Motor neuron (in vitro differentiated cells): Measurements from ENCODE around the gene OARD1. TPM values are rescaled to one million over a fixed set of nuclear protein-coding genes. Genes with fewer than 3 reads are reported as not detected.

Source experiments
- ATAC-seq, 8 experiments: fragments of 200-7000 bp; cut with Tn5 transposase; replicated peaks in 6 of 8; 2 replicates each; pipeline ENCODE4 v1.8.0; 2021; ENCODE audit warnings: mild to moderate bottlenecking in 8 of 8, moderate library complexity in 8 of 8
- H3K27ac ChIP-seq, 2 donors: fragments of 250-450 bp; sonication (Bioruptor Pico); 2 replicates each; pipeline ENCODE4 v1.9.0; 2021; ENCODE audit warnings: antibody characterized with exemption in 2 of 2, mild to moderate bottlenecking in 2 of 2, moderate library complexity in 1 of 2
- H3K4me1 ChIP-seq, 2 donors: fragments of 250-450 bp; sonication (Bioruptor Pico); replicated peaks in 1 of 2; 2 replicates each; pipeline ENCODE4 v1.6.1; 2021; ENCODE audit warnings: antibody characterized with exemption in 2 of 2, mild to moderate bottlenecking in 2 of 2, moderate library complexity in 1 of 2
- H3K4me3 ChIP-seq, 5 donors: fragments of 250-450 bp; sonication (Bioruptor Pico); 2 replicates each; pipeline ENCODE4 v1.9.0; 2021; ENCODE audit warnings: antibody characterized with exemption in 5 of 5, mild to moderate bottlenecking in 5 of 5, moderate library complexity in 4 of 5
- WGBS, 10 experiments: fragments of 450-650 bp; shearing (Covaris generic); methylation state at CpG; one replicate each; pipeline ENCODE4 v1.0.0; 2022; 5-methylcytosine and 5-hydroxymethylcytosine counted together
- in situ Hi-C, 9 experiments: fragments of 400-800 bp; cut with MboI; loops; one replicate each; pipeline ENCODE4 v1.15.0; 2021; ENCODE audit warnings: low sequenced_read_pairs in 9 of 9, low pct_unique_long_range_greater_than_20kb in 2 of 9; ENCODE audit not compliant: unreplicated experiment in 9 of 9
- total RNA-seq, 8 experiments: library from RNA; unstranded; fragments of 300-600 nt; gene quantifications; 2 replicates each; pipeline versions ENCODE4 v1.2.3 to v1.2.4, GENCODE V29; 2022

The OARD1 gene
- total RNA-seq, 8 experiments from 2014 or later: 23.7 to 41.2 (median 33.8) TPM

DNA sequence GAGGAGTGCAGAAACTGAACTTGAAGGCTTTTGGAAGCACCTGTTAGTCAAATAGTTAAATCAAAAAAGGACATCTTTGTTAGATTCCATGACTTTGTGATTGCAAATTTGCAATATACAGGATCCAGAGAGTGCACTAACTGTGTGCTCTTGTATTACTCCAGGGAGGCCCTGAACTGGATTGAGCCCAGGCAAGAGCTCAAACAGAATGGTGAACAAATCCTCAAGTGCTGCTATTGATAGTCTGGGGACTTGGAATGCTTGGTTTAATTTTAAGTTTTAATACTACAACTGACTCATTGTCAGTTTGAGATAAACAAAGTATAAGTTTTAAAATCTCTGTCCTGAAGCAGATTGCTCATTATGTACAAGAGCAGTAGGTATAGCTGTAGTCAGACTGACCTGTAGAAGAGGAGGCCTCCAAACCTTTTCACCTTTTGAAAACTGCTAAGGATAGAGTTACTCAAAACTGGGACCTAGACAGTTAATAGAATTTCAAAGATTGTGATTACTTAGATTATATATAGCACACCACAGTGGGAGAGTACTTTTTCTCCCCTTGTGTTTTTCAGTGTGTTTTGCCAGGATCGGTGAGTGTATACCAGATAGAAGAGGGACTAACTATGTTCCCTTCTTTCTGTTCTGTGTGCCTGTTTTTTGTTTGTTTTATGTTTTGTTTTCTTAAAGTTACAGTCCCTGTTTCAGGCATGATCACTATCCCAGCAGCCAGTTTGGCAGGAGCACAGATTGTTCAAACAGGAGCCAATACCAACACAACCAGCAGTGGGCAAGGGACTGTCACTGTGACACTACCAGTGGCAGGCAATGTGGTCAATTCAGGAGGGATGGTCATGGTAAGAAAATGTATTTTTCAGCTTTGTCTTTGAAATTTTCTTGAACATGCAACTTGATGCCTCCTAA lies 18.9 kb upstream of the OARD1 start:
- WGBS, 10 experiments: 17 to 100% (median 53%) methylated on average over 1 of the region's 1 CpG; no CpG with 5 or more reads in 2 of the 10 experiments
- in situ Hi-C loops: loop anchor here in 1 of 9 experiments (25.0 kb wide), 1 partner anchor 221 kb away; no protein-coding TSS in a partner anchor
- no peak for ATAC-seq
- H3K4me1 ChIP-seq: no peaks in the 10 kb centered on the region
- no peak overlapping the region for H3K4me3 ChIP-seq
- H3K27ac ChIP-seq: no peak overlapping the region

DNA sequence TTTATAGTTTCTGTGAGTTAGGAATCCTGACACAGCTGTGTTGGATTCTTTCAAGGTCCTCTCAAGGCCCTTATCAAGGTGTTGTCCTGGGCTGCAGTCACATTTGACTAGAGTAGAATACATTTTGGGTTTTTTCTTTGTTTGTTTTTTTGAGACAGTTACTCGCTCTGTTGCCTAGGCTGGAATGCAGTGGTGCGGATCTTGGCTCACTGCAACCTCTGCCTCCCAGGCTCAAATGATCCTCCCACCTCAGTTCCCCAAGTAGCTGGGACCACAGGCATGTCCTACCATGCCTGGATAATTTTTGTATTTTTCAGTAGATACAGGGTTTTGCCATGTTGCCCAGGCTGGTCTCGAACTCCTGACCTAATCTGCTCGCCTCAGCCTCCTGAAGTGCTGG lies 16.3 kb upstream of the OARD1 start:
- WGBS, 10 experiments: 80 to 100% (median 94%) methylated on average over 1 to 4 of the region's 4 CpGs; no CpG with 5 or more reads in 3 of the 10 experiments
- H3K4me1 ChIP-seq: no peaks in the 10 kb centered on the region
- in situ Hi-C loops: loop anchor here in 2 of 9 experiments (10.0 to 25.0 kb wide), 2 partner anchors 224 to 226 kb away; no protein-coding TSS in a partner anchor
- ATAC-seq: no peak
- H3K27ac ChIP-seq: no peak overlapping the region
- no peak overlapping the region for H3K4me3 ChIP-seq

DNA sequence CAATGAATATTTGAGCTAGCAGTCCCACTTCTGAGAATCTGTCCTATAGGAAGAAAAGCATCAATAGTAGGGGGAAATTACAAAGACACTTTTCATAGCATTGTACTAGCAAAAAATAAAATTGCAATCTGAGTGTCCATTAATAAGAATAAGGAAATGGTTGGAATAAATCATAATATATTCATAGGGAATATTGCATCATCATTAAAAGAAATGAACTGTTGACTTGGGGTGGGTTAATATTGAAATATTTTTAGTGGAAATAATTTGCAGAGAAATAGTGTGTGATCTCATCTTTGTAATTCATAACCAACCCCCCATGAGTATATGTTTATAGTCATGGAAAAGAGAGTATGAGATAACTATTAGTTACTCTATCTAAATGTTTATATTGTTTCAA lies 13.0 kb upstream of the OARD1 start:
- H3K4me3 ChIP-seq: no peak overlapping the region
- no peak for ATAC-seq
- H3K27ac ChIP-seq: no peak overlapping the region
- in situ Hi-C loops: loop anchor here in 2 of 9 experiments (10.0 to 25.0 kb wide), 2 partner anchors 227 to 230 kb away; no protein-coding TSS in a partner anchor
- no peaks in the 10 kb centered on the region for H3K4me1 ChIP-seq

DNA sequence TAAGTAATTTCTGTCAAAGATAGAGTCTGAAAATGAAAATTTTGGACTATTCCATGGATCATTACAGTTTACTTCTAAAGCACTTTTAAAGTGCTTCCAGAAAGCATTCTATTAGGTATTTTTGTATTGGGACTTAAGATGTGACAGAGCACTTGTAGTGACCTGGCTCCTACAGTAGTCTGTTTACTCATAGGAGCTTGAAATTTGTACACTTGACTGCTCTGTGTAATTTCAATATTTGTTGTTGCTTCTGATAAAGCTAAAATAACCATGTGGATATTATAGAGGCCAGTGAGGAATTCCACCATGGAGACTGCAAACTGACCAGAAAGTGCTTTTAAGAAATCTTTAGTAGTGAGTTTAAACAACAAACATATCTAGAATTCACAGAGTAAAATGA lies 10.9 kb upstream of the OARD1 start:
- ATAC-seq: no peak
- in situ Hi-C loops: loop anchor here in 2 of 9 experiments (10.0 to 25.0 kb wide), 2 partner anchors 229 to 232 kb away; no protein-coding TSS in a partner anchor
- Histone ChIP-seq H3K27ac (no peak overlapping the region), H3K4me1 (no peaks in the 10 kb centered on the region), H3K4me3 (no peak overlapping the region)

DNA sequence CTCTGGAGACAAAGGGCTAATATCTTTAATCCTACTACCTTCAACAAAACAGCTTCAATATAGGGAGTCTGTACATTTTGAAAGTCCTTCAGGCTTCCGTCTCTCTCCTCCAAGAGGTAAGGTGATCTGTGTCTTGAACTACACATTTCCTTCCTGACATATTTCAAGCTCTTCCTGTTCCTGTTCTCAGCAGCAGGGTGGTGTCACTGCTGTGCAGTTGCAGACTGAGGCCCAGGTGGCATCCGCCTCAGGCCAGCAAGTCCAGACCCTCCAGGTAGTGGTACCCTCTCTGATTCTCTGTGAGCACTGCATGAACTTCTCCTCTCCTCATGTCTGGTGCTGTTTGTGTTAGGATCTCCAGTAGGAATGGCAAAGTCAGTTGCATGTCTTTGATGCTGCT lies 8.5 kb upstream of the OARD1 start:
- Histone ChIP-seq H3K4me1 (no peaks in the 10 kb centered on the region), H3K4me3 (no peak overlapping the region), H3K27ac (no peak overlapping the region)
- in situ Hi-C loops: loop anchor here in 2 of 9 experiments (10.0 to 25.0 kb wide), 2 partner anchors 232 to 234 kb away; no protein-coding TSS in a partner anchor
- 89 to 100% (median 100%) methylated on average over 1 to 2 of the region's 2 CpGs; no CpG with 5 or more reads in 3 of the 10 experiments for WGBS, 10 experiments
- no peak for ATAC-seq

DNA sequence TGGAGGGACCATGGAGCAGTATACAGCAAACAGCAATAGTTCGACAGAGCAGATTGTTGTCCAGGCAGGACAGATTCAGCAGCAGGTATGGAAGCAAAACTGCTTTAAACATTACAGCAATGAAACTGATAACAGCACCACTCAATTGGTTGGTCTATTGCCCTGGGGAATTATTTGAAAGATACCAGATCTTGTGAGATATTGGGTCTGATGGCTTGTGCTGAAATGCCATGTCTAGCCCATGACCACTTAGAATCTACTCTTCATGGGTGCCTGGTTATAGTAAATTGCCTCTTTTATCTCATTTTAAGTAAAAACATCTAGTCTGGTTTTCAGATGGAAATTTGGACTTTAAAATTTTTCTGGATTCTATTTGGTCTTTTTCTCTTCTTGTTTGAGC lies 6.9 kb upstream of the OARD1 start:
- in situ Hi-C loops: loop anchor here in 1 of 9 experiments (25.0 kb wide), 1 partner anchor 233 kb away; no protein-coding TSS in a partner anchor

DNA sequence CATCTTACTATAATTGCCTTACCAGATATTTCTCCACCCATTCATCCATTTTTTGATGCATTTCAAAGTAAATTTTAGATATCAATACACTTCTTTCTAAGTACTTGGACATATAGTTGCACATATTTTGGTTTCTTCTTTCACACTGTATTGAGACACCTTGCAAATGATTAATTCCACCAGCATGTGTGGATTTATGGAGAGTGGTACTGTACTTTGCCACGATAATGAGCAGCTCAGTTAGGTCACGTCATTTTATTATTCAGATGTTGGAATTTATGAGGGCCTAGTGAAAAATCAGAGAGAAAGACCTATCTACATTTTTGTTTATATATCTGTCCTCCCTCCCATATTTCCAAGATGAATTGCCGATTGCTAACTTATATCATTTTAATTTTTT lies 5.9 kb upstream of the OARD1 start:
- 74 to 100% (median 95%) methylated on average over 1 to 3 of the region's 3 CpGs; no CpG with 5 or more reads in 1 of the 10 experiments for WGBS, 10 experiments
- ATAC-seq: no peak
- no peak overlapping the region for H3K4me3 ChIP-seq
- H3K27ac ChIP-seq: no peak overlapping the region
- in situ Hi-C loops: loop anchor here in 1 of 9 experiments (25.0 kb wide), 1 partner anchor 234 kb away; no protein-coding TSS in a partner anchor
- peaks cover 0 to 7% of the 10 kb centered on the region in 2 donors for H3K4me1 ChIP-seq

More for the DNA sequence above, 6.9 kb upstream of the OARD1 start:
- peaks cover 0 to 7% of the 10 kb centered on the region in 2 donors for H3K4me1 ChIP-seq
- no peak overlapping the region for H3K4me3 ChIP-seq
- 83 to 100% (median 100%) methylated on average over 1 of the region's 1 CpG; no CpG with 5 or more reads in 4 of the 10 experiments for WGBS, 10 experiments
- no peak for ATAC-seq
- no peak overlapping the region for H3K27ac ChIP-seq

DNA sequence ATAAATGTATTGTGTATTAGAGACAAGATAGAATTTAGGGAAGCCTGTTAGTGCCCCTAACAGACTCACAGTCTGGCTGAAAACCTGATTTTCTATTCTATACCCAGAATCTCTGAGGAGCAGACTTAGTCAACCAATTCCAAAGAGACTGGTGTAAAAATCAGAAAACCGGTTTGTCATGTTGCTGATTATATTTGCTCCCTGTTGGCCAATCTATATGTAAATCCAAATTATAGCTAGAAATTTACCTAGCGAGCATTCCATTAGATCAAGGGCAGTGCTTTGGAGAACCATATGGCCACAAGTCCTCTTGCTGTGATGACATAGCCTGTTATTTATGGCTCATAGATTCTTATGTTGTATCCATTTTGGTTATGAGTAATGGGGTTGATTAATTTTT lies 5.4 kb upstream of the OARD1 start:
- Histone ChIP-seq H3K4me1 (peaks cover 0 to 7% of the 10 kb centered on the region in 2 donors), H3K27ac (no peak overlapping the region), H3K4me3 (no peak overlapping the region)
- in situ Hi-C loops: loop anchor here in 1 of 9 experiments (25.0 kb wide), 1 partner anchor 235 kb away; no protein-coding TSS in a partner anchor
- WGBS, 10 experiments: 75 to 100% (median 94%) methylated on average over 1 to 2 of the region's 2 CpGs; no CpG with 5 or more reads in 2 of the 10 experiments
- ATAC-seq: no peak

DNA sequence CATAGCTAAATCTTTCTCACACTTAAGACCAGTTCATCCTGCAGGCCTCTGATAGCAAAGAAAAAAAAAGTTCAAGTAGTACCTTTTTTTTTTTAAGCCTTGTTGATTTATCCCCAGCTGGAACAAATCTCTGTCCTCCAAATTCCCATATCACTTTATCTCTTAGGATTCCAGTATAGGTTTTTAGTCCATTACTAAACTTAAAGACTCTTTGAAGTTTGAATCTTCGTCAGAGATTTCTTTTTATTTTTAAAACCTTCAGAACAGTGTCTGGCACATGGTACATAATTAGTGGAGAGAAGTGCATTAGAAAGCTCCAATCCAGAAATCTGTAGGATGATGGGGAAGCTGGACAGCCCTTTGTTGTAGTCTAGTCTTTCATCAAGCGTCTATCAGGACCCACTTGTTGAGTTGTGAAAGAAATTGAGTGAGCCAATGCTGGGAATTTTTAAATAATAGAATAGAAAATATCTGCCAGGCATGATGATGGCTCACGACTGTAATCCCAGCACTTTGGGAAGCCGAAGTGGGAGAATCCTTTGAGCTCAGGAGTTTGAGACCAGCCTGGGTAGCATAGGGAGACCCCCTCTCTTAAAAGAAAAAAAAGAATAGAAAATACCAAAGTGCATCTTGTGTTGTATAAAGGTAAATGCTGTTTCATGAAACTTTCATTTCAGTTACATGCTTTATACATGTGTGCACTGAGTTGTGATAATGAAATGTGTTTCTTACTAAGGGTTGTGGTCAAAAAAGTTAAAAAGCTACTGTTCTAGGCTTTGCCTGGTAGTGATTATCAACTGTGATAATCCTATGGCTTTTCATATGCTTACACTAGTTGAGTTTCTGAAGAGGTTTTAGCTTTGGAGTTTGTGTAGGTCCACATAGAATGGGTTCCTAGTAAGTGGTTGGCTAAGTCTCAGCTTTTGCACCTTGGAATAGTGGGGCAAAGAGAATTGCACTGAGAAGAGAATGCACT lies 3.8 kb upstream of the OARD1 start:
- H3K4me1 ChIP-seq: peaks cover 0 to 7% of the 10 kb centered on the region in 2 donors
- no peak for ATAC-seq
- H3K27ac ChIP-seq: no peak overlapping the region
- in situ Hi-C loops: loop anchor here in 1 of 9 experiments (25.0 kb wide), 1 partner anchor 236 kb away; no protein-coding TSS in a partner anchor
- WGBS, 10 experiments: 42 to 91% (median 79%) methylated on average over 1 to 4 of the region's 4 CpGs
- no peak overlapping the region for H3K4me3 ChIP-seq

DNA sequence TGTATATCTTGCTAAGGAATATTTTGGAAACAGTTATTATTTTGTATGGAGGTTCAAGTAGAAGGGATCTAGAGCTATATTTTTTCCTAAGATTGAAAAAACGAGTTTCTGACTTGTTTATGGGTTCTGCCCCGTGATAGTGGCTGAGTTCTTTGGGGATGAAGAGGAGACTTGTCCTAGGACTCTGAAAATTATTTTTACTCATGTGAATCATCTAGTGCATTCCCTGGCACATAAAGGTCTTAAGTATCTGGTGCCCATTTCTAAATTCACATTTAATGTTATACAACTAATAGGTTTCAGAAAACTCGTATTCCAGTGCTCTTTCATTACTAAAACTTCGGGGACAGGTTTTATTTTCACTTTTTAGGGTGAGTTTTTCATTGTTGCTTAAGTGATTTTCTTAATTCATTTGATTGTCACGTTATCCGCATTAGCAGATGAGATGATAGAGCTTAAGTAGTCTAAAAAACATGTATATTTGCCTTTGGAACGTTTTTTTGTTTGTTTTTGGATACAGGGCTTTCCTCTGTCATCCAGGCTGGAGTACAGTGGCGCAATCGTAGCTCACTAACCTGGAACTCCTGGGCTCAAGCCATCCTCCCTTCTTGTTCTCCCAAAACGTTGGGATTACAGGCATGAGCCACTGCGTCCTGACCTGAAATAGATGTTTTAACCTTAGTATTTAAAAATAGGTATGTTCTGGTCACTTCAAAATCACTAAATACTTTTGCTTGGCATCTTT lies 2.7 kb upstream of the OARD1 start:
- Histone ChIP-seq H3K27ac (no peak overlapping the region), H3K4me3 (peak overlapping the region; percentile 55 to 79 (median 66)), H3K4me1 (peaks cover 0 to 7% of the 10 kb centered on the region in 2 donors)
- ATAC-seq: no peak
- WGBS, 10 experiments: 3 to 62% (median 44%) methylated on average over 3 to 11 of the region's 11 CpGs
- in situ Hi-C loops: loop anchor here in 4 of 9 experiments (25.0 kb wide), 2 partner anchors 237 to 1713 kb away; no protein-coding TSS in a partner anchor

DNA sequence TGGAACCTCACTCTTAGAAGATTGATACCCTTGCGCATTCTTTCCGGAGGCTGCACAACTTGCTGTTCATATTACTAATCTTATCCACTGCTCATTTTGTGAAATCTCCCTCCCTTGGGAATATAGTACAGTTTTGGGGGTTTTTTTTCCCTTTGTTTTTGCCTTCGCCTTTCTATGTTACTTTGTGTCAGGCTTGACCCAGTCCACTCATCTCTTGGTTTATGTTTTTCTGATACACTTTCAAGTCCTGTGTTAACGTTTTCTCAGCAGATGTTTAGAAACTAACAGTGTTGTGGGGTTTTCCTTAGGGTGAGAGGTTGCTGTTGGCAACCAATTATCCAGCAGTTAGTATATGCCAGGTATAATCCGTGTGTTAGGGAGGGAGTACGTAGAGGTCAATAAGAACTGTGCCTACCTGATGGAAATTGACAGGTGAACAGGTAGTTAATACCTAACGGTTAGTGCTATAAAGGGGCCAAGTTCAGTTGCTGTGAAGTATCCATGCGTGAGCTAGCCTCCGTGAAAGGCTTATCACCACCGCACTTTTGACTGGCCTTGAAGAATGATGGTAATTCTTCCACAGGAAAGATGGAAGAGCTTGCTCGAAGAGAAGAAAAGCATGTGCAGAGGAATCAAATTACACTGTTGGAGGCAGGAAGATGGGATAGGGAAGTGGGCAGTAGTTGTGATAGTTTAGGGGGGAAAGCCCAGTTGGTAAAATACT lies 2.0 kb upstream of the OARD1 start:
- 0 to 17% (median 1%) methylated on average over 1 to 11 of the region's 11 CpGs for WGBS, 10 experiments
- H3K4me3 ChIP-seq: peak overlapping the region; percentile 55 to 79 (median 66)
- H3K4me1 ChIP-seq: peaks cover 0 to 7% of the 10 kb centered on the region in 2 donors
- no peak for ATAC-seq
- in situ Hi-C loops: loop anchor here in 3 of 9 experiments (25.0 kb wide), 1 partner anchor 1712 kb away; no protein-coding TSS in a partner anchor
- H3K27ac ChIP-seq: peak overlapping the region; percentile 95
